NCI-H146 (cell line): ENCODE results near the gene FMNL3.

Experiments used
- DNase-seq: peaks from one replicate; lab custom pipeline; 2025; lab: John Stamatoyannopoulos, UW

Gene FMNL3

DNA sequence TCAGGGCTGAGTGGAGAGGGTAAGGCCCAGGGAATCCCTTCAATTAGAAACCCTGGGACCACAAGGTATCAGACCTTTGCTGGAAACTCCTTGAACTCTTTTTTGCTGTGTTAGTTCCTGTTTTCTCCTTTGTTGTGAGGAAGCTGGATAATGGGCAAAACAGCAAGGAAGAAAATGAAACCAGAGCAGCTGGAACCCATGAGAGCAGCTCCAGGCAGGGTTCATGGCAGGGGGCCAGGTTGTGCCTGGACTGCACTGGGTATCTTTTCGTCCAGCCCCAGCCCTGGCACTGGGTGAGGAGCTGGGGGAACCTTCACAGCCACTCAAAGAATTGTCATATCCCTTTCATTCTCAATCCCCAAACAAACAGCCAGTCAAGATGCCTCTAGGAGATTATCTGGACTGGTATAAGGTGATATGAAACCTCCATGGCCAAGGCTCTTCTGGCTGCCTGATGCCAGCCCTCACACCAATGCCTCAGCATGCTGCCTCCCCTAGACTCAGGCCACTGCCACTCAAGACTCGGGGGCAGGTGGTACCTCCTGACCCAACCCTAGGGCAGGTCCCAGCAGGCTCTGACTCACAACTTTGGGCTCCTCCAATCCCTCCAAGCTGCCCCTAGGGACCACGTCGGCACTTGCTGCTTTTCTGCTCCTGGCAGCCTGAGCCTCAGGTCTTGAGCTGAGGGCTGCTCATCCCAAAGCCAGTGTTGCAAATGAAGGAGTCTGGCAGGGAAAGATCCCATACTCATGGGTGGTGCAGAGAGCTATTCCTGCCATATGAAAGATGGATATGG, 118.3 kb downstream of the FMNL3 start:
- no peak for DNase-seq

DNA sequence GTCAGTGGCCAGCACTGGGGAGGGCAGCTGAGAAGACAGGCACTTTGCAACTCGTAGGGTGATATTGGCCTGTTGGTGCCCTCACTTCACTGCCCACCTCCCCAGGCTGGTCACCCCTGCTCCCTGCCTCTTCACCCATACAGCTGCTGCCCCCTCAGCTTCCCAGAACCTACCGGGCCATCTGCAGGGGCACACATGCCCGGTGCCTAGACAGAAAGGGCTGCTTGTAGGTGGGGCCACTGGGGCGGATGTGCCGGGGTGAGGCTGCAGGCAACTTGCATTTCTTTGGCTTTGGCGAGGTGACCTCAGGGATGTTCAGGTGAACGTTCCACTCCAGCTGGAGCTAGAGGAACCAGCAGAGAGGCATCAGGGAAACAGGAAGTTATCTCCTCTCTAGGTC, 118.9 kb downstream of the FMNL3 start:
- DNase-seq = no peak

DNA sequence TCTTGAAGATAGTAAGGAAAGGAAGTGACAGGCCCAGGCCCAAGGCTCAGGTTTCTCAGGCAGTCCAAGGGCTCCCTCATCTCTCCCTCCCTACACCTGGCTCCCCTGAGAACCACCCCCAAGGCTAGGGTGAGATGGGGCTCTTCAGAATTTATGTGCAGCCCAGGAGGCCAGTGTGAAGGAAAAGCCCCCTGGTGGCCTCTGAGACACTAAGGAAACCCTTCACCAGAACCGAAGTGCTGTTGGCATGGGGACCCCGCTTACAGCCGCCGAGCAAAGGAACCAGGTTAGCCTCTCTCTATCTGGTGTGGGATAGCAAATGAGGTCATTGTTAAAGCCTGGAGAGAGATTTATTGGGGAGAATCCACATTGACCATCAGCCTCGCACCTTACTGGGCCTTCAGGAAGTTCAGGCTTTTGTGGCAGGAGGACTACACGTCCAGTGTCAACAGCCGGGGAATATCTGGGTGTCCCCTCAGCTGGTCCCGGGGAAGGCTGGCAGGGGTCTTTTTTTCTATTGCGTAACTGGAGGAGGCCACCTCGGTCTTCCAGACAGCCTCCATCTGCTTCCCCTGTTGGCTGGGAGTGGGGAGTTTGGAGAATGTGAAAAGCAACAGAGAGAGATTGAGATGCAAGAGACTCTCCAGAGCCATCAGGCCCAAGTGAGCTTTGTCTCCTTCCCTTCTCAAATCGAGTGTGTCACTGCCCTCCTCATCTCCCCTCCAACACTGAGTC, 119.9 kb downstream of the FMNL3 start:
- DNase-seq = no peak
